ENCODE measurements around the gene NRROS.

GRCh38 chr3:196602673-196603072 lies 36.8 kb upstream of the NRROS start:
- TF ChIP-seq, protein P1, sequence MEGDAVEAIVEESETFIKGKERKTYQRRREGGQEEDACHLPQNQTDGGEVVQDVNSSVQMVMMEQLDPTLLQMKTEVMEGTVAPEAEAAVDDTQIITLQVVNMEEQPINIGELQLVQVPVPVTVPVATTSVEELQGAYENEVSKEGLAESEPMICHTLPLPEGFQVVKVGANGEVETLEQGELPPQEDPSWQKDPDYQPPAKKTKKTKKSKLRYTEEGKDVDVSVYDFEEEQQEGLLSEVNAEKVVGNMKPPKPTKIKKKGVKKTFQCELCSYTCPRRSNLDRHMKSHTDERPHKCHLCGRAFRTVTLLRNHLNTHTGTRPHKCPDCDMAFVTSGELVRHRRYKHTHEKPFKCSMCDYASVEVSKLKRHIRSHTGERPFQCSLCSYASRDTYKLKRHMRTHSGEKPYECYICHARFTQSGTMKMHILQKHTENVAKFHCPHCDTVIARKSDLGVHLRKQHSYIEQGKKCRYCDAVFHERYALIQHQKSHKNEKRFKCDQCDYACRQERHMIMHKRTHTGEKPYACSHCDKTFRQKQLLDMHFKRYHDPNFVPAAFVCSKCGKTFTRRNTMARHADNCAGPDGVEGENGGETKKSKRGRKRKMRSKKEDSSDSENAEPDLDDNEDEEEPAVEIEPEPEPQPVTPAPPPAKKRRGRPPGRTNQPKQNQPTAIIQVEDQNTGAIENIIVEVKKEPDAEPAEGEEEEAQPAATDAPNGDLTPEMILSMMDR (conservative IDR thresholded peaks at IDR 0.05; ENCODE audit: low read length) = no peak
- no peak for TF ChIP-seq EZH2phosphoT487 (IDR thresholded peaks at IDR 0.05; ENCODE audit: borderline replicate concordance)

Measured in Loucy (cell line).